Right renal pelvis (tissue), 4 donors: ENCODE measurements around the gene KCNC1. TPM values are rescaled to one million over a fixed set of nuclear protein-coding genes. Genes with fewer than 3 reads are reported as not detected.

Experiments
- DNase-seq, 4 donors: peaks; one replicate each; pipeline ENCODE4 v3.0.0-alpha.2; 2013; ENCODE audit warnings: low read depth in 4 of 4, low spot score in 3 of 4, missing footprints in 1 of 4
- polyA plus RNA-seq, 4 donors: library from polyadenylated mRNA; unstranded; fragments of 120-200 nt; gene quantifications; one replicate each; pipeline ENCODE4 v1.2.1, GENCODE V29; 2013; ENCODE audit not compliant: insufficient read length in 4 of 4

The KCNC1 gene
- polyA plus RNA-seq, 4 donors, result 0.59 to 1.2 (median 0.85) TPM

- DNase-seq, result no peak
Observed at GRCh38 chr11:17714356-17714854, 20.2 kb upstream of the KCNC1 start.

DNA sequence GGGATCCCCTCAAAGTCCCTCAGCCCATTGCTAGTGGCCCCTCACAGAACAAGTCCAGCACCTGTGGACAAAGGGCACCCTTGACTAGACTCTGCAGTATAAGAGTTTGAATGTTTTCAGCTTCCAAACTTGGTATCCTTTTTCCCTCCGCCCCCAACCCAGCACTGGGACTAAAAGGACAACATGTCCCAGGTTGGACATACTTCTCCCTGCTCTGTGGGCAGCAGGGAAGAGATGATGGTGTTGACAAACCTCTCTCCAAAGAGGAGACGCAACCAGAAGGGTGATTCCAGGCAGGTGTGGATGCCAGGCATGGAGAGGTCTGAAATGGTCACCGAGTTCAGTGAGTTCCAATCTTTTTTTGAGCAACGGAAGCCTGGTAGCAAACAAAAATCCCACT, 19.7 kb upstream of the KCNC1 start:
- no peak for DNase-seq

DNA sequence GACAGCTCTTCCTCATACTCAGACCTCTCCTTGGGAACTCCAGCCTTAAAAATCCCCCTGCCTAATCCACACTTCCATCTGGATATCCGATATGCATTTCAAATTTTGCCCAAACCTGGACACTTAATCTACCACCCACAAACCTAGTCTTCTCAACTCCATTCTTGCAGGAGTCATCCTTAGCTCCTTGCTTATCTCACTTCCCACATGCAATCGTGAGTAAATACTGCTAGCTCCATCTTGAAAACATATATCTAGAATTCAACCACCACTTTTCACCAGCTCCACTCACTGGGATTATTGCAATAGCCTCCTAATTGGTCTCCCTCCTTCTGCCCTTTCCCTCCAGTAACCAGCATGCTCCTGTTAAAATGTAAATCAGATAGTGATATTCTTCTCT, 17.8 kb upstream of the KCNC1 start:
- DNase-seq, result no peak

GRCh38 chr11:17718015-17718414, 16.6 kb upstream of the KCNC1 start:
- DNase-seq, result no peak

DNA sequence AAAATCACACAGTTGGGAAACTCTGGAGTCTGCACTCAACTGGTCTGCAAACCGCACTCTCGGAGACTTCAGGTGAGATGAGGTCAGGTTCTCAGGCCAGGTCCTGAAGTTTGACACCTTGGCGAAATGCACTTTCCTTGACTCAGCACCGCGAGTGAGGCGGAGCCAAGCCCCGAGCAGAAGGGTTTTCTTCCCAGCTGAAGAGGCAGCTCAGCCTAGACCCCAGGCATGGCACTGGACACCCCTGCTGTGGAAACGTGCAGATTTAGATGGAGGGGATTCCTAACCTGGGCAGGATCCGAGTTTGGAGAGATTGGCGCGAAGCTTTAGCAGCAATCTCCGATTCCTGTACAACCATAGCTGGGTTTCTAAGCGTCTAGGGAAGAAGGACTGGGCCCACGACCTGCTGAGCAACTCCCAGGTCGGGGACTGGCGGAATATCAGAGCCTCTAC, 16.0 kb upstream of the KCNC1 start:
- no peak for DNase-seq

DNA sequence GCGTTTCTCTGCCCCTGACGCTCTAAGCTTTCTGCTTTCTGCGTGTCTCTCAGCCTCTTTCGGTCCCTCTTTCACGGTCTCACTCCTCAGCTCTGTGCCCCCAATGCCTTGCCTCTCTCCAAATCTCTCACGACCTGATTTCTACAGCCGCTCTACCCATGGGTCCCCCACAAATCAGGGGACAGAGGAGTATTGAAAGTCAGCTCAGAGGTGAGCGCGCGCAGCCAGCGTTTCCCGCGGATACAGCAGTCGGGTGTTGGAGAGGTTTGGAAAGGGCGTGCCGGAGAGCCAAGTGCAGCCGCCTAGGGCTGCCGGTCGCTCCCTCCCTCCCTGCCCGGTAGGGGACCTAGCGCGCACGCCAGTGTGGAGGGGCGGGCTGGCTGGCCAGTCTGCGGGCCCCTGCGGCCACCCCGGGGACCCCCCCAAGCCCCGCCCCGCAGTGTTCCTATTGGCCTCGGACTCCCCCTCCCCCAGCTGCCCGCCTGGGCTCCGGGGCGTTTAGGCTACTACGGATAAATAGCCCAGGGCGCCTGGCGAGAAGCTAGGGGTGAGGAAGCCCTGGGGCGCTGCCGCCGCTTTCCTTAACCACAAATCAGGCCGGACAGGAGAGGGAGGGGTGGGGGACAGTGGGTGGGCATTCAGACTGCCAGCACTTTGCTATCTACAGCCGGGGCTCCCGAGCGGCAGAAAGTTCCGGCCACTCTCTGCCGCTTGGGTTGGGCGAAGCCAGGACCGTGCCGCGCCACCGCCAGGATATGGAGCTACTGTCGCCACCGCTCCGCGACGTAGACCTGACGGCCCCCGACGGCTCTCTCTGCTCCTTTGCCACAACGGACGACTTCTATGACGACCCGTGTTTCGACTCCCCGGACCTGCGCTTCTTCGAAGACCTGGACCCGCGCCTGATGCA, 15.3 kb upstream of the KCNC1 start, which contains the start of gene MYOD1:
Gene MYOD1, plus strand, starts transcription at position 544 of the 910 bp plus-strand sequence. Its CDS starts 212 bp downstream, at position 756.
- DNase-seq, result no peak

GRCh38 chr11:17719938-17720795, 14.4 kb upstream of the KCNC1 start:
- DNase-seq, result no peak

DNA sequence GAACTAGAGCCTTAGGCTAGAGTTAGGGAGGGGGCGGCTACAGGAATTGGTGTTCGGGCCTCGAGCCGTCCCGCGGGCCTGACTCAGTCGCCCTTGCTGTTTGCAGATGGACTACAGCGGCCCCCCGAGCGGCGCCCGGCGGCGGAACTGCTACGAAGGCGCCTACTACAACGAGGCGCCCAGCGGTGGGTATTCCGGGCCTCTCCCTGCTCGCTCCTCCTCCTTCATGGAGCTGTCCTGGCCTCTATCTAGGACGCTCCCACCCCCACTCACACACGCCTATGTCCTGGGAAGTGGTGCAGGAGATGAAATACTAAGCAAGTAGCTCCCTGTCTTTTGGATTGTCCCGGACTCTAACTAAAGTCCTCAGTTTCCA, 13.8 kb upstream of the KCNC1 start:
- no peak for DNase-seq

GRCh38 chr11:17721242-17721999, 13.2 kb upstream of the KCNC1 start:
- no peak for DNase-seq

DNA sequence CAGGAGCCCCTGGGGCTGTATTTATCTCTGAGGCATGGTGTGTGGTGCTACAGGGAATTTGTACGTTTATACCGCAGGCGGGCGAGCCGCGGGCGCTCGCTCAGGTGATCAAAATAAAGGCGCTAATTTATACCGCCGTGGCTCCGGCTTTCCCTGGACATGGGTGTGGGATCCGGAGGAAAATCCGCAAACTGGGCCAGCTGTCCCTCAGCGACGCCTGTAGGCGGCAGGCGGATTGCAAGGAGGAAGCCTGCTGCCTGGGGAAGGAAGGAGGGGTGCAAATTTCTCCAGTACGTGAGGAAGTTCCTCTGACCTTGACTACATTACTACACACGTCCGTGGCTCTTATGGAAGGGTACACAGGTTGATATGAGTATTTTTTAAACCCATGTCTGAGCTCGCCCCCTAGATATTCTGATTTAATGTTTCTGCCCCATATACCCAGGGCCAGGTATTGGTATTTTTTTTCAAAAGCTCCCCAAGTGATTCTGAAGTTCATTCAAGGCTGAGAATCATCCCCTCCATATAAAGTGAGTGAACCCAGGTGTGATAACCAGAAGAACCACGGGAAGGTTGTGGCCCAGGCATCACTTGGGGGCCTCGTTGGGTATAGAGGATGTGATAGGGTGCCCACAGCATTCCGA, 12.5 kb upstream of the KCNC1 start:
- no peak for DNase-seq

- no peak for DNase-seq
Observed at GRCh38 chr11:17724020-17724908, 10.3 kb upstream of the KCNC1 start.

DNA sequence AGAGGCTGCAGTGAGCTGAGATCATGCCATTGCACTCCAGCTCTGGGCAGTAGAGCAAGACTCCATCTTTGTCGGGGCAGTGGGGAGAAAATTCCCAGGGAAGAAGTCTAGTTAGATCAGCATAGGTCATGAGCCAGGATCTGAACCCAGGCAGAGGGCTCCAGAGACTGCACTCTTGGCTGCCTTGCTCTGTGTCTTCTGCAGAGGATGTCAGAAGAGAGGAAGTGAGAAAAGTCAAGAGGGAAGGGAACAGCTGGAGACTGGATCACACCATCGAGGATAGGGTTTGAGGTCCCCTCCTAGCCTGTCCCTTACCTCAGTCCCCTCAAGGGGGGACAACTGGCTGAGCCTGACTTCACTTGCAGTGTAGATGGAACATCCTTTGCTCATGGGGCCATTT, 9.4 kb upstream of the KCNC1 start:
- no peak for DNase-seq

- DNase-seq, result no peak
Observed at GRCh38 chr11:17730137-17730536, 4.4 kb upstream of the KCNC1 start.

DNA sequence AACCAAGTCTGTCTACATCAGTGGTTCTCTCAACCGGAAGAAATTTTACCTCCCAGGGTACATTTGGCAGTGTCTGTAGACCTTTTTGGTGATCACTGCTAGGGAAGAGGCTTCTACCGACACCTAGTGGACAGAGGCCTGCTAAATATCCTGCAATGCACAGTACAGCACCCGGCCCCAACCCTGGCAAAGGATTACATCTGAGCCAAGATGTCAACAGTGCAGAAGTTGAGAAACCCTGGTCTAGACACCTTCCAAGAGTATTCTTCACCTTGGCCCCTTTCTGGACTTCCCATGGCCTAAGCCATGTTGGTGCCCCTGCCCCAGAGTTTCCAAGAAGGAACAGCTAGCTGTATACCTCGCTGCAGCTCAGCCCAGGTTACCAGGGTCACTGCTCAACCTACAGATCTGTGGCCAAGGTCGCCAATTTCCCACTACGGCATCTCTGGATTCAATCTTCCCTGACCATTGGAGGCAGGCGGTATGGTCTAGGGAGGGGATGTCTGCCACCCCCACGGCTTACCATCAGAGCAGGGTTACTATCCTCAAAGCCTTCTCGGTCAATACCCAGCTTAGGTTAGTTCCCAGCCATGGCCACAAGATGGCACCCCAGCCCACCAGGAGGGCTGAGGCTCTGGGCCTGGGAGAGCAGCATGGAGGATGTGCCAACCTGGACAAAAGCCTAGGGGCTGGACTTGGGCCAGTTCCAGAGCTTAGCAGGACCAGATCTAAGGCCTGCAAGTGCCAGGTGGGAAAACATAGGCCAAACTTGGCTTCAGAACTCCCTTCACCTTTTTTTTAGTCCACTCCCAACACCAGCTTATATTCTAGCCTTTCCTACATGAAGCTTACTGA, 3.7 kb upstream of the KCNC1 start:
- peak in 3 of 4 donors; percentile 61 to 74 (median 64) for DNase-seq

DNA sequence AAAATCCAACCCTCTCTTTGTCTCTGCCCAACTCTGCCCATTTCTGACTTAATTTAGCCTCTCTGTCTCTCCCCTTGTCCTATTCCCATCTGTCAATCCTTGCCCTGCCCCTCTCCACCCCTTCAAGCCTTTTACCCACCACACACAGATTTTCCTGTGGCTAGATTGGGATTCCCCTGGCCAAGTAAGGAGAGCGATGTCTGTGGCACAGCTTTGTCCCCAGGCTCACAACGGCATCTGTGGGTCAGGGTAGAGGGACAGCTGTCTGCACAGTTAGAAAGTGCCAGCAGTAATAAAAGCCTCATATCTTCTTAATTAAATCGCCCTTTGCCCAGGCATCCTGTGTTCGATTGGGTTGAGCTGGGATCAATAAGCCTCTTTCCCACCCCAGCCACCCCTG, 1.3 kb upstream of the KCNC1 start:
- no peak for DNase-seq

DNA sequence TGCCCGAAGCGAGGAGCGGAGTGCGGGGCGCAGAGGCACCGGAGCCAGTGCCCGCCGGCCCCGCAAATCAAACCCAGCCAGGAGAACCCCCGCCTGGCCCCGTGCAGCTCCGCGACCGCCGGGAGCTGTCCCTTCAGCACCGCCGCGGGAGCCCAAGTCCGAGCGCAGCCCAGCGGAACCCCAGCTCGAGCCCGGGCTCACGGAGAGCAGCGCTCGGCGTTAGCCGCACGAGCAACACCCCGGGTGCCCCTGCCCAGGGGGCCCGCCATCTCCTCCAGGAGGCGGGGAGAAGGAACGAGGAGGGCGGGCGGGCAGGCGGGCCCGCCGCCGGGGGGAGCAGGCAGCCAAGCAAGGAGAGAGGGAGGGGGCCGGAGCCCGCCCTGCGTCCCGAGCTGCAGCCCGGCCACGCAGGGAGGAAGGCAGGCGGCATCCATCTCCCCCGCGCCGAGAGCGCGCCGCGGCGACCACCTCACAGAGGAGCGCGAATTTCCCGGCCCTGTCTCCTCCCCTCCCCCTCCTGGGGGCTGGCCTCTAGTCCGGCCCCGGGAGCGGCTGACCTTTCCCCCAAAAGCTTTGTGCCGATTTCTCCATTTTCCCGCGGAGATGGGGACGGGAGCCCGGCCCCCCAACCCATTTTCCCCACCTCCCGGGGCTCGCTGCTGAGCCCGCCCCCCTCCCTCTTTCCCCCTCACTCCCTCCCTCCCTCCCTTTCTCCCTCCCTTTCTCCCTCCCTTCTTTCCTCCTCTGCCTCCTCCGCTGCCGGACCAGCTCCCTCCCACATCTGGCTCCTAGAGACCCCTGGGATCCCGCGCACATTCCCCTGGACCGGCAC, 621 bp downstream of the KCNC1 start:
- DNase-seq, result peak; percentile 57 to 81 (median 77)
